Lower lobe of right lung (tissue), 2 donors: ENCODE results near the gene MRPL11. TPM values are rescaled to one million over a fixed set of nuclear protein-coding genes. Genes with fewer than 3 reads are reported as not detected.

Experiments used
- ATAC-seq, 2 donors: fragments of 200-7000 bp; cut with Tn5 transposase; one replicate each; pipeline ENCODE4 v1.9.1; 2020 to 2022; ENCODE audit warnings: mild to moderate bottlenecking in 2 of 2, moderate library complexity in 2 of 2
- DNase-seq: peaks from one replicate; pipeline ENCODE4 v3.0.0-alpha.2; 2020
- H3K27ac ChIP-seq: fragments of 200-600 bp; one replicate; pipeline ENCODE4 v1.8.0; 2022
- H3K27me3 ChIP-seq: fragments of 200-600 bp; one replicate; pipeline ENCODE4 v1.8.0; 2022; ENCODE audit warnings: low read depth
- H3K36me3 ChIP-seq: fragments of 200-600 bp; one replicate; pipeline ENCODE4 v1.8.0; 2022; ENCODE audit warnings: mild to moderate bottlenecking
- H3K4me1 ChIP-seq: fragments of 200-600 bp; one replicate; pipeline ENCODE4 v1.8.0; 2022
- H3K4me3 ChIP-seq: fragments of 200-600 bp; one replicate; pipeline ENCODE4 v1.8.0; 2022; ENCODE audit warnings: mild to moderate bottlenecking
- H3K9me3 ChIP-seq: fragments of 200-600 bp; one replicate; pipeline ENCODE4 v1.8.0; 2022
- intact Hi-C: fragments of 100-400 bp; cut with DNase I; formaldehyde crosslinking; loops from one replicate; pipeline ENCODE4 v1.11.0; 2022
- total RNA-seq: library from RNA; stranded (reverse); fragmentation: NEBNext Ultra II Directional; extraction: Animal tissue kit (Norgen Biotek cat#: 25700); gene quantifications from one replicate; pipeline ENCODE4 v1.2.1, GENCODE V29; 2021
- TF ChIP-seq, protein P1 (sequence below): fragments of 200-600 bp; IDR thresholded peaks from one replicate; pipeline ENCODE4 v1.8.0; 2022; ENCODE audit warnings: antibody characterized with exemption, mild to moderate bottlenecking
- donor health status: DM: no; HTN: yes; CAD: no; lungs with severe emphysema.

Gene MRPL11
- total RNA-seq, 1 donor from 2014 or later, result 32.7 TPM

DNA sequence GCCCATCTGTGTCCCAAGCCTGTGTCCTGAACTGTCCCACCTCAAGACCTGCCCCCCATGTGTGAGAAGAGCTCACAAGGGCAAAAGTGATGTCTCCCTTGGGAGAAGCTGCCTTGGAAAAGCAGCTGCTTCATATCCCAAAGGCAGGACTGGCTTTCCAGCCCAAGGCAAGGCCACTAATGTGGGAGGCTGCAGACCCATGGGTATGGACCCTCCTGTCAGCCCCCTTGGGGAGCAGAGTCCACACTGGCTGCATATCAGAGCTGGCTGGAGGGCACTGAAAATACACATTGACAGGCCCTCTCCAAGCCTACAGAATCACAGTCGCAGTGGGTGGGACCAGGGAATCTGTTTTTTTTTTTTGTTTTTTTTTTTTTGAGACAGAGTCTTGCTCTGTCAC lies 30.8 kb upstream of the MRPL11 start:
- Histone ChIP-seq H3K9me3 (no peaks in the 10 kb centered on the region), H3K4me3 (no peak overlapping the region), H3K27ac (no peak overlapping the region), H3K4me1 (peaks cover 25% of the 10 kb centered on the region), H3K36me3 (peaks cover 36% of the 10 kb centered on the region), H3K27me3 (no peaks in the 10 kb centered on the region)
- no peak for ATAC-seq
- intact Hi-C loops, result no loop called here
- TF ChIP-seq, protein P1, sequence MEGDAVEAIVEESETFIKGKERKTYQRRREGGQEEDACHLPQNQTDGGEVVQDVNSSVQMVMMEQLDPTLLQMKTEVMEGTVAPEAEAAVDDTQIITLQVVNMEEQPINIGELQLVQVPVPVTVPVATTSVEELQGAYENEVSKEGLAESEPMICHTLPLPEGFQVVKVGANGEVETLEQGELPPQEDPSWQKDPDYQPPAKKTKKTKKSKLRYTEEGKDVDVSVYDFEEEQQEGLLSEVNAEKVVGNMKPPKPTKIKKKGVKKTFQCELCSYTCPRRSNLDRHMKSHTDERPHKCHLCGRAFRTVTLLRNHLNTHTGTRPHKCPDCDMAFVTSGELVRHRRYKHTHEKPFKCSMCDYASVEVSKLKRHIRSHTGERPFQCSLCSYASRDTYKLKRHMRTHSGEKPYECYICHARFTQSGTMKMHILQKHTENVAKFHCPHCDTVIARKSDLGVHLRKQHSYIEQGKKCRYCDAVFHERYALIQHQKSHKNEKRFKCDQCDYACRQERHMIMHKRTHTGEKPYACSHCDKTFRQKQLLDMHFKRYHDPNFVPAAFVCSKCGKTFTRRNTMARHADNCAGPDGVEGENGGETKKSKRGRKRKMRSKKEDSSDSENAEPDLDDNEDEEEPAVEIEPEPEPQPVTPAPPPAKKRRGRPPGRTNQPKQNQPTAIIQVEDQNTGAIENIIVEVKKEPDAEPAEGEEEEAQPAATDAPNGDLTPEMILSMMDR, result no peak
- DNase-seq, result no peak

DNA sequence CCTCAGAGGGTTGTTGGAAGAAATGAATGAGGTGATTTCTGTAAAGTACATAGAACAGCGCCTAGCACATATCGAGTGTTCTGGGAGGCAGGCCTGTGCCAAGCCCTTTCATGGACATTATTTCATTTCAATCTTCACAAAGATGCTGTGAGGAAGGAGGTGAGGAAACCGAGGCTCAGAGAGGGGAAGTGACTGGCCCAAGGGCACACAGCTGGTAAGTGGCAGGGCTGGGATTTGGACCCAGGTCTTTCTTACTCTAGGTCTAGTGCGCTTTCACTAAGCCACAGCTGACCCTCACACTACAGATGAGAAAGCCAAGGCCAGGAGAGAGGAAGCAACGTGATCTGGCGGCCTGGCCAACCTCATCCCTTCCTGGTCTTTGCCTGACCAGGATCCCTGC lies 30.0 kb upstream of the MRPL11 start:
- Histone ChIP-seq H3K4me3 (no peak overlapping the region), H3K9me3 (no peaks in the 10 kb centered on the region), H3K27ac (no peak overlapping the region), H3K27me3 (no peaks in the 10 kb centered on the region), H3K4me1 (peaks cover 25% of the 10 kb centered on the region), H3K36me3 (peaks cover 28% of the 10 kb centered on the region)
- DNase-seq, result no peak
- TF ChIP-seq, protein P1, result no peak
- intact Hi-C loops, result no loop called here
- ATAC-seq, result no peak

DNA sequence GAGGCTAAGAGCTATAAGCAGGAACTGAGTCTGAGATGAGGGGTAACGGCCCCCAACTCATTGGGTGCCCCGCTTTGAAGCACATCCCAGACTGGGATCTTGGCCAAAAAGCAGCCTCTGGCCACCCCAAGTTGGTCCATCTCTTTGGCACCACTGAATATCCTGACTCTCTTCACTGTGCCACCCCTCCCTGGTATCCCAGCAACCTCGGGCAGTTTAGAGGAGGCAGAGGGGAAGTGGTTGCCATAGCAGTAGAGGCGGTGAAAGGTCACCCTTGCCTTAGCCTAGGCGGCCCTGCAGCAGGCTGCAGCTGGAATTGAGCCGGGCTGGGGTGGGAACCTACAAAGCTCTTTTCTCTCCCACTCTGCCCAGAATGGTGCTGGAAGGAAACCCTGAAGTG lies 29.1 kb upstream of the MRPL11 start:
- H3K36me3 ChIP-seq, result peaks cover 19% of the 10 kb centered on the region
- peak overlapping the region; percentile 70 for H3K4me3 ChIP-seq
- ATAC-seq, result peak; percentile 37 to 61
- H3K27me3 ChIP-seq, result no peaks in the 10 kb centered on the region
- TF ChIP-seq, protein P1, result no peak
- peak overlapping the region; percentile 58 for H3K27ac ChIP-seq
- DNase-seq, result peak; percentile 78
- H3K9me3 ChIP-seq, result no peaks in the 10 kb centered on the region
- intact Hi-C loops, result no loop called here
- H3K4me1 ChIP-seq, result peaks cover 25% of the 10 kb centered on the region

DNA sequence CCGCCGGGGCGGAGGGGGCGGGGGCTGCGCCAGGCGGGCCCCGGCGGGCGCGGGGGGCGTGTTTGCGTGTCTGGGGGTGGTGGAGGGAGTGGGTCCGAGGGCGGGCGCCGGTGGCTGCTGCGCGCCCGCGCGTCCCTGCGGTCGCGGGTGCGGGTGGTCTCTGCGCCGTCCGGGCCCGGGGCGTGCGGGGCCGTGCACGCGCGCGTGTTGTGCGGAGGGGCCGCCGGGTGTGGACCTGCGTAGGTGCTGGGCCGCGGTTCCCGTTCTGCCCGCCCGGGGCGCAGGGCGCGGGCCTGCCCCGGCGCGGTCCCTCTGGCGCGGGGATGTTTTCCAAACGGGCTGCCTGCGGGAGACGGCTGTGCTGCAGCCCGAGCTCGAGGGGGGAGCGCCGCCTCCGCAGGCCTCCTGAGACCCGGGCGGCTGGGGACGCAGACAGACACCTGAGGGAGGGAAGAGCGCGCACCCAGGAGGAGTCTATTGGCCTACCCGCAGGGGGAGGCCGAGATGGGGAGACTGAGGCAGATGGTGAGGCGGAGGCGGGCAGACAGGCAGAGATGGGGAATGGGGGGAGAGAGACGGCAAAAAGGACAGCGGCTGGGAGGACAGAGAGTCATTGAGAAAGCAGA lies 28.5 kb upstream of the MRPL11 start:
- intact Hi-C loops, result no loop called here
- ATAC-seq (peak; percentile 34 to 63), DNase-seq (peak; percentile 71)
- peak overlapping the region; percentile 58 for H3K27ac ChIP-seq
- TF ChIP-seq, protein P1, result peak; percentile 40
- peak overlapping the region; percentile 70 for H3K4me3 ChIP-seq
- peaks cover 25% of the 10 kb centered on the region for H3K4me1 ChIP-seq
- no peaks in the 10 kb centered on the region for H3K27me3 ChIP-seq
- H3K9me3 ChIP-seq, result no peaks in the 10 kb centered on the region
- H3K36me3 ChIP-seq, result peaks cover 13% of the 10 kb centered on the region

DNA sequence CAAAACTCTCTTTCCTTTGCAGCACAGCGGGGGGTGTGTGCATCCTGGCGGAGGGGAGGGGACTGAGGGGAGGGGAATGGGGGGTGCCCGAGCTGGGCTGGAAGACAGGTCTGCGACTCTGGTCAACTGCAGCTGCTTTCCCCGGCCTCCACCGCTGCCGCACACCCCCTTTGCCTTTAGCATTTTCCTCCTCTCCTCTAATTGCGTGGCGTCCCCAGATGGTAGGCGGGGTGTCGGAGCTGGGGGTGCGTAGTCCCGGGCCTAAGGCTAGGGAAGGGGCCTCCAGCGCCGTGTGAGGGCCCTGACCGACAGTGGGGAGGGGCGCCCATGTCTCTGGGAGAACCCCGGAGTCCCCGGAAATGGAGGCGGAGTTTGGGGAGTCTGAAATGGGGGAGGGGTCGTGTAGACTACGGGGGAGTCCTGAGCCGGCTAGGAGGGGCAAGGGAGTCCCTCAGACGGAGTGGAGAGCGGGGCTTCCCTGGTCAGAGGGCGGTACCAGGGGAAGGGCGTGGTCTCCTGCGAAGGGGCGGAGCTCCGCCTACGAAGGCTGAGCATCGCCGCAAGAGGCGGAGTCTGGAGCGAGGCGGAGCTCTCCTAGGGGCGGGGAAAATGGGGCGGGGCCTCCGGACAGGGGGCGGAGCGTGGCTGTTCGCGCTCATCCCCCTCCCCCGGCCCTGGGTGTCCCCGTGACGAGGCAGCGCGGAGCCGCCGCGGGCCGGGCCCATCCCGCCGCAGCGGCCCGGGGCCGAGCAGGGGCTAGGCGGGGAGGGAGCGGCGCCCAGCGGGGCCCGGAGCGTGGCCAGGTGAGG lies 27.8 kb upstream of the MRPL11 start, which contains the start of gene PELI3:
Gene PELI3, plus strand, starts transcription at position 681 of the 809 bp plus-strand sequence. CDS start 1,224 bp downstream, outside the sequence.
- DNase-seq (peak; percentile 93), ATAC-seq (peak; percentile 98)
- H3K36me3 ChIP-seq, result peaks cover 8% of the 10 kb centered on the region
- peak within 1 kb of the TSS; percentile 70 for H3K4me3 ChIP-seq
- TF ChIP-seq, protein P1, result no peak
- H3K4me1 ChIP-seq, result peaks cover 25% of the 10 kb centered on the region
- intact Hi-C loops, result no loop called here
- no peaks in the 10 kb centered on the region for H3K9me3 ChIP-seq
- H3K27me3 ChIP-seq, result no peaks in the 10 kb centered on the region
- H3K27ac ChIP-seq, result peak within 1 kb of the TSS; percentile 58
